ENCODE data around the gene MIF.

DNA sequence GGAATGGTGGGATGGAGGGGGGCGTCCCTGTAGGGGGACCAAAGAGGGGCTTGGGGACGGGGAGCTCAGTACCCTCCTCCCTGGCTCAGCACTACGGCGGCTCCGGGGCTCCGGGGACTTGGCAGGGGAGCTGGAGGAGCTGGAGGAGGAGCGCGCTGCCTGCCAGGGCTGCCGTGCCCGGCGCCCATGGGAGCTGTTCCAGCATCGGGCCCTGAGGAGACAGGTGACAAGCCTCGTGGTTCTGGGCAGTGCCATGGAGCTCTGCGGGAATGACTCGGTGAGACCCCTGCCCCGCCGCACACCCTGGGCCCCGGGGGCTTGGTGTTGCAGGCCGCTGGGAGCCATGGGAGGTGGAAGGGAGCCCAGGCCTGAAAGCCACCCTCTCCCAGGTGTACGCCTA is 11.8 kb upstream of the MIF start:
- no peak for TF ChIP-seq POLR2AphosphoS5 (IDR thresholded peaks at IDR 0.05; ENCODE audit: low read depth, low read length)
- TF ChIP-seq FOXP2 (optimal IDR thresholded peaks at IDR 0.05; ENCODE audit: borderline replicate concordance, extremely low read depth, extremely low read length, insufficient read depth), result no peak
- no peak for TF ChIP-seq SIN3A (IDR thresholded peaks at IDR 0.05; ENCODE audit: borderline replicate concordance, insufficient read depth, low read length)
